CD4-positive, alpha-beta memory T cell (primary cell): ENCODE measurements around the gene SLCO1A2. TPM values are rescaled to one million over a fixed set of nuclear protein-coding genes. Genes with fewer than 3 reads are reported as not detected.
"Not testable (repeated sequence)": the region's sequence is repeated elsewhere in the genome, so short reads cannot be mapped to it uniquely, and the experiment has no call there.

ENCODE experiments used
- CTCF ChIA-PET: fragments of 350-600 bp; sonication (Branson Sonifier 250); formaldehyde crosslinking; loops from one replicate; lab custom pipeline; 2021; ENCODE audit warnings: inconsistent platforms; ENCODE audit not compliant: partially characterized antibody; lab: Charles Lee
- POLR2A ChIA-PET: fragments of 350-600 bp; sonication (Branson Sonifier 250); formaldehyde crosslinking; loops from one replicate; lab custom pipeline; 2021; ENCODE audit not compliant: partially characterized antibody; lab: Charles Lee
- DNase-seq, 5 donors: peaks; one replicate each; pipeline versions ENCODE4 v3.0.0 to v3.0.0-alpha.2; 2020 to 2022; ENCODE audit warnings: mixed read lengths in 1 of 5
- H3K27ac ChIP-seq: one replicate; pipeline ENCODE4 v1.7.0; 2013; ENCODE audit warnings: low read depth, low read length
- H3K27me3 ChIP-seq: 2 replicates; pipeline ENCODE4 v1.7.0; 2013; ENCODE audit warnings: mild to moderate bottlenecking, low read length, moderate library complexity; ENCODE audit not compliant: insufficient read depth
- H3K36me3 ChIP-seq: 2 replicates; pipeline ENCODE4 v1.7.0; 2013; ENCODE audit warnings: mild to moderate bottlenecking, low read length, moderate library complexity; ENCODE audit not compliant: insufficient read depth
- H3K4me1 ChIP-seq: 2 replicates; pipeline ENCODE4 v1.7.0; 2013; ENCODE audit warnings: mild to moderate bottlenecking, low read length, moderate library complexity; ENCODE audit not compliant: insufficient read depth
- H3K4me3 ChIP-seq, 2 donors: one replicate each; pipeline ENCODE4 v1.7.0; 2013; ENCODE audit warnings: low read length in 2 of 2, mild to moderate bottlenecking in 1 of 2
- H3K9me3 ChIP-seq, 2 donors: one replicate each; pipeline ENCODE4 v1.7.0; 2013; ENCODE audit warnings: low read length in 2 of 2, control low read depth in 1 of 2; ENCODE audit not compliant: control insufficient read depth in 1 of 2
- H3K27ac Mint-ChIP-seq, 7 donors: one replicate each; pipeline ENCODE4 v1.8.0; 2020 to 2021; ENCODE audit warnings: mixed read lengths in 7 of 7, mild to moderate bottlenecking in 6 of 7, inconsistent platforms in 3 of 7, moderate library complexity in 3 of 7
- H3K27me3 Mint-ChIP-seq, 2 donors: one replicate each; pipeline ENCODE4 v1.8.0; 2020 to 2021; ENCODE audit warnings: mixed read lengths in 2 of 2
- H3K36me3 Mint-ChIP-seq, 2 donors: one replicate each; pipeline ENCODE4 v1.8.0; 2020 to 2021; ENCODE audit warnings: mixed read lengths in 2 of 2, inconsistent platforms in 1 of 2, mild to moderate bottlenecking in 1 of 2
- H3K4me1 Mint-ChIP-seq, 4 donors: one replicate each; pipeline ENCODE4 v1.8.0; 2020 to 2021; ENCODE audit warnings: mixed read lengths in 4 of 4, mild to moderate bottlenecking in 1 of 4
- H3K4me3 Mint-ChIP-seq, 8 donors: one replicate each; pipeline ENCODE4 v1.8.0; 2020 to 2021; ENCODE audit warnings: mixed read lengths in 8 of 8, mild to moderate bottlenecking in 7 of 8, moderate library complexity in 6 of 8, inconsistent platforms in 3 of 8
- H3K9me3 Mint-ChIP-seq, 8 donors: one replicate each; pipeline ENCODE4 v1.8.0; 2020 to 2021; ENCODE audit warnings: mixed read lengths in 8 of 8, mild to moderate bottlenecking in 5 of 8, inconsistent platforms in 3 of 8, moderate library complexity in 1 of 8
- intact Hi-C: fragments of 100-400 bp; cut with micrococcal nuclease; formaldehyde crosslinking; loops from one replicate; pipeline ENCODE4 v1.15.1; 2023
- polyA plus RNA-seq, 2 donors: library from polyadenylated mRNA; unstranded; fragments of 300-500 nt; fragmentation: Illumina TruSeq; gene quantifications; one replicate each; pipeline ENCODE4 v1.2.3, GENCODE V29; 2021
- total RNA-seq, 2 experiments: library from RNA; stranded (reverse); gene quantifications; one replicate each; pipeline ENCODE4 v1.2.3, GENCODE V29; 2021

SLCO1A2 gene
- total and polyA plus RNA-seq, 4 experiments from 2014 or later, result not detected

DNA sequence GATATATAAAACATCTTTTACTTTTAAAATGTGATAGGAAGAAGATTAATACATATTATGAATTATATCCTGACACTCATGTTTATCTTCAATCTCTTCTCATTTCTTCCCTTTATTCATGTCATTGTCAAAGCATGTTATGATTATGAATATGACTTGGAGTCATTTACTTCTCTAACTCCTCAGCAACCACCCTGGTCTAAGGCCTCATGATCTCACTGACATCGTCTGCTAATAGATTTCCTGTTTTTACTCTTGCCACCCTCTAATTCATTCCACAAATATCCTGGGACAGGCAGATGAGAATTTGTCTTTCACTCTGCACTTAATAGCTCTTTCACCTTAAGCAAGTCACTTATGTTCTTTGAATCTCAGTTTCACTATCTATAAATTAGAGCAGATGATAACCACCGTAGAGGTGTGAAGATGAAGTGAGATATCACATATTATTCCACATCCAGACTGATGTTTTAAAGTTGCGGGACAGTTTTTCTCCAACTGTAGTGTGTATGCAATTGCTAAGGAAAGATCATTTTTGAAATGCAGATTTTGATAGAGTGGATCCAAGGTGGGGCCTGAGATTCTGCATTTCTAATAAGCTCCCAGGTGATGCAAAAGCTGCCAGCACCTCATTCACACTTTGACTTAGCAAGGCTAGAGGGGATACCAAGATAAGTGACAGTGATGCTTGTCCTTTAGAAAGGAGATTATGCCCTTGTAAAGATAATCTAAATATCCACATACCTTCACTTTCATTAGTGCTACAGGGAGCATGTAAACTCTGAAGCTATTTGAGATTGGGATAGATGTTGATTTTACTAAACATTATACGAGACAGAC, 34.6 kb upstream of the SLCO1A2 start:
- Mint-ChIP-seq H3K9me3 (peaks cover 0 to 6% (median 0%) of the 10 kb centered on the region in 8 donors), H3K27ac (peak overlapping the region in 3 of 7 donors; percentile 1 to 11 (median 8)), H3K36me3 (no peaks in the 10 kb centered on the region), H3K27me3 (no peaks in the 10 kb centered on the region), H3K4me3 (peak overlapping the region in 1 of 8 donors; percentile 48), H3K4me1 (peaks cover 4 to 14% (median 8%) of the 10 kb centered on the region in 4 donors)
- Histone ChIP-seq H3K36me3 (no peaks in the 10 kb centered on the region), H3K4me1 (no peaks in the 10 kb centered on the region), H3K27me3 (no peaks in the 10 kb centered on the region), H3K4me3 (no peak overlapping the region), H3K27ac (no peak overlapping the region), H3K9me3 (no peaks in the 10 kb centered on the region)
- POLR2A ChIA-PET, result interaction anchor here (1.2 kb wide), 2 partner anchors 87 to 133 kb away, joined by 3 read pairs; no protein-coding TSS in a partner anchor
- CTCF ChIA-PET, result interaction anchor here (0.6 kb wide), 1 partner anchor 1196 kb away, joined by 3 read pairs; no protein-coding TSS in a partner anchor
- DNase-seq, result no peak
- intact Hi-C loops, result no loop called here

GRCh38 chr12:21360632-21361031, 25.9 kb upstream of the SLCO1A2 start:
- H3K36me3 ChIP-seq, H3K4me1 ChIP-seq, intact Hi-C loops, H3K36me3 Mint-ChIP-seq, H3K27ac Mint-ChIP-seq, H3K4me3 ChIP-seq, H3K27me3 ChIP-seq, CTCF ChIA-PET, H3K4me3 Mint-ChIP-seq, POLR2A ChIA-PET, H3K9me3 ChIP-seq, H3K27me3 Mint-ChIP-seq, DNase-seq, H3K4me1 Mint-ChIP-seq, H3K27ac ChIP-seq: not testable (repeated sequence)
- H3K9me3 Mint-ChIP-seq, result peaks cover 0 to 10% (median 3%) of the 10 kb centered on the region in 8 donors

DNA sequence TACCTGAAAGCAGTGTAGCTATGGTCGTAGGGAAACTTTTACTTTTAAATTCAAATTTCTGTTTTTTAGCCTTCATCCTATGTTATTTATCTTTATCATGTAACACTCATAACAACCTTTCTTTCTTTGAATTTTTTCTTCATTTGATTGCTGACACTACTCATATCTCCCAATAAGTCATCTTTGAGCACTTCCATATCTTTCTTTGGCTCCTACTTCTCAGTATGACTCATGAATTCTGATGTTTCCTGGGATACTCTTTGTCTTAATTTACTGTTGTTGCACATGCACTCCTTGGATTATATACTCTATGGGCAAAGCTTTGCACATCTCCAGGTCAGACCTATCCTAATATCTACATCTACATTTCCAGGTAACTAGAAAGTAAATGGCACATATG, 19.9 kb upstream of the SLCO1A2 start:
- H3K27ac ChIP-seq, result no peak overlapping the region
- no peak for DNase-seq
- no peaks in the 10 kb centered on the region for H3K36me3 ChIP-seq
- no peaks in the 10 kb centered on the region for H3K36me3 Mint-ChIP-seq
- peaks cover 5 to 8% of the 10 kb centered on the region in 2 donors for H3K27me3 Mint-ChIP-seq
- no peaks in the 10 kb centered on the region for H3K4me1 ChIP-seq
- H3K9me3 ChIP-seq, result no peaks in the 10 kb centered on the region
- CTCF ChIA-PET, result no interaction called here
- POLR2A ChIA-PET, result no interaction called here
- no peaks in the 10 kb centered on the region for H3K4me1 Mint-ChIP-seq
- H3K4me3 Mint-ChIP-seq, result no peak overlapping the region
- no peak overlapping the region for H3K4me3 ChIP-seq
- intact Hi-C loops, result no loop called here
- H3K27me3 ChIP-seq, result no peaks in the 10 kb centered on the region
- H3K9me3 Mint-ChIP-seq, result no peaks in the 10 kb centered on the region
- H3K27ac Mint-ChIP-seq, result no peak overlapping the region

DNA sequence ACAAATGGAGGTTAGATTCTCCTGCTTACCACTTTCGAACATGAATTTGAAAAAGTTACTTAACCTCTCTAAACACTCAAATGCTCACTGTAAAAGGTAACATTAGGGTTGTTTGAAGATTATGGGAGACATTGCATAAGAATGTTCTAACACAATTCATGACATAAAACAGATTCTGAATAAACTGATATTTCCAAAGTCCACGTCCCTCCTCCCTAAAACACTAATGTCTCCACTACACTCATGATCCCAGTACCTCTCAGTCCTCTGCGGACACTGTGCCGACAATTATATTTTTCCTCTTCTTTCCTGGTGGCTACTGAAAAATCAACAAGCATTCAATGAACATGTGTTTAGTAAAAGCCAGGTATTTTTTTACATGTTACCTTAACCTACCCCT, 19.2 kb upstream of the SLCO1A2 start:
- H3K4me3 ChIP-seq, result no peak overlapping the region
- no peaks in the 10 kb centered on the region for H3K36me3 ChIP-seq
- no peaks in the 10 kb centered on the region for H3K4me1 Mint-ChIP-seq
- H3K27ac ChIP-seq, result no peak overlapping the region
- CTCF ChIA-PET, result no interaction called here
- POLR2A ChIA-PET, result no interaction called here
- no peak overlapping the region for H3K4me3 Mint-ChIP-seq
- DNase-seq, result no peak
- H3K27ac Mint-ChIP-seq, result no peak overlapping the region
- H3K4me1 ChIP-seq, result no peaks in the 10 kb centered on the region
- intact Hi-C loops, result no loop called here
- H3K27me3 Mint-ChIP-seq, result peaks cover 5 to 8% of the 10 kb centered on the region in 2 donors
- no peaks in the 10 kb centered on the region for H3K36me3 Mint-ChIP-seq
- H3K9me3 ChIP-seq, result no peaks in the 10 kb centered on the region
- H3K27me3 ChIP-seq, result no peaks in the 10 kb centered on the region
- H3K9me3 Mint-ChIP-seq, result no peaks in the 10 kb centered on the region

- intact Hi-C loops, result no loop called here
- Mint-ChIP-seq H3K4me3 (no peak overlapping the region), H3K4me1 (no peaks in the 10 kb centered on the region), H3K27me3 (peaks cover 5 to 8% of the 10 kb centered on the region in 2 donors), H3K27ac (no peak overlapping the region), H3K9me3 (no peaks in the 10 kb centered on the region), H3K36me3 (no peaks in the 10 kb centered on the region)
- H3K4me3 ChIP-seq, result no peak overlapping the region
- no peaks in the 10 kb centered on the region for H3K36me3 ChIP-seq
- ChIA-PET POLR2A (no interaction called here), CTCF (no interaction called here)
- DNase-seq, result no peak
- no peaks in the 10 kb centered on the region for H3K9me3 ChIP-seq
- no peak overlapping the region for H3K27ac ChIP-seq
- no peaks in the 10 kb centered on the region for H3K27me3 ChIP-seq
- no peaks in the 10 kb centered on the region for H3K4me1 ChIP-seq
These were observed 18.8 kb upstream of the SLCO1A2 start for GRCh38 chr12:21353487-21353886.

DNA sequence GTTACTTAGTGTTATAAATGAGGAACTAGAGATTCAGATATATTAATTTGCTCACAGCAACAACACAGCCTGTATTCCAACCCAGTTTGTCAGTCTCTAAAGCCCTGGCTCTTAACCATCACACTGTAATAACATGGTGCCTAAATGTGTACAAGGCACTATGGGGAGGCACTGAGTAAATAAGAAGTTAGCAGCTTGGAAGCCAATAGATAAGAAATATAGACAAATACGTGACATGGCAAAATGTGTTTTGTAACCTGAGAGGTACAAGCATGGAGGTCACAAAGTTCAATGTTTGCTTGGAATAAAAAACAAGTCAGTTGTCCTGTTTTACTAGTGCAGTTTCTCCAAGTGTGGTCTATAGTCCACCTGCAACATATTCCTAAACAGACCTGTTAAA, 16.3 kb upstream of the SLCO1A2 start:
- Histone ChIP-seq H3K36me3 (no peaks in the 10 kb centered on the region), H3K27me3 (no peaks in the 10 kb centered on the region), H3K4me3 (no peak overlapping the region), H3K9me3 (no peaks in the 10 kb centered on the region), H3K4me1 (no peaks in the 10 kb centered on the region), H3K27ac (no peak overlapping the region)
- H3K4me3 Mint-ChIP-seq, result no peak overlapping the region
- ChIA-PET CTCF (no interaction called here), POLR2A (no interaction called here)
- no peaks in the 10 kb centered on the region for H3K9me3 Mint-ChIP-seq
- H3K4me1 Mint-ChIP-seq, result no peaks in the 10 kb centered on the region
- H3K27ac Mint-ChIP-seq, result no peak overlapping the region
- intact Hi-C loops, result no loop called here
- peaks cover 5% of the 10 kb centered on the region in 2 donors for H3K27me3 Mint-ChIP-seq
- DNase-seq, result no peak
- no peaks in the 10 kb centered on the region for H3K36me3 Mint-ChIP-seq

- no peaks in the 10 kb centered on the region for H3K36me3 ChIP-seq
- Mint-ChIP-seq H3K9me3 (no peaks in the 10 kb centered on the region), H3K4me3 (no peak overlapping the region), H3K4me1 (no peaks in the 10 kb centered on the region), H3K36me3 (no peaks in the 10 kb centered on the region), H3K27me3 (peaks cover 0 to 2% of the 10 kb centered on the region in 2 donors), H3K27ac (no peak overlapping the region)
- intact Hi-C loops, result no loop called here
- H3K9me3 ChIP-seq, result no peaks in the 10 kb centered on the region
- POLR2A ChIA-PET, result no interaction called here
- no peaks in the 10 kb centered on the region for H3K27me3 ChIP-seq
- H3K27ac ChIP-seq, result no peak overlapping the region
- no peak for DNase-seq
- no peaks in the 10 kb centered on the region for H3K4me1 ChIP-seq
- CTCF ChIA-PET, result no interaction called here
- no peak overlapping the region for H3K4me3 ChIP-seq
These were observed 12.0 kb upstream of the SLCO1A2 start for GRCh38 chr12:21346542-21347205.
